GM12891 (cell line): ENCODE results near the gene SCAMP4.

Experiments used
- POLR2A ChIP-seq: IDR thresholded peaks from 2 replicates; pipeline ENCODE4 v1.6.1; 2011; ENCODE audit warnings: low read depth, low read length, control low read depth
- POLR2AphosphoS5 ChIP-seq: IDR thresholded peaks from 2 replicates; pipeline ENCODE4 v1.6.1; 2011; ENCODE audit warnings: low read depth, low read length, control low read depth

GRCh38 chr19:1874554-1875185 lies 30.5 kb upstream of the SCAMP4 start:
- TF ChIP-seq POLR2AphosphoS5 (no peak), POLR2A (no peak)
